ENCODE measurements around the gene LCE1E.

DNA sequence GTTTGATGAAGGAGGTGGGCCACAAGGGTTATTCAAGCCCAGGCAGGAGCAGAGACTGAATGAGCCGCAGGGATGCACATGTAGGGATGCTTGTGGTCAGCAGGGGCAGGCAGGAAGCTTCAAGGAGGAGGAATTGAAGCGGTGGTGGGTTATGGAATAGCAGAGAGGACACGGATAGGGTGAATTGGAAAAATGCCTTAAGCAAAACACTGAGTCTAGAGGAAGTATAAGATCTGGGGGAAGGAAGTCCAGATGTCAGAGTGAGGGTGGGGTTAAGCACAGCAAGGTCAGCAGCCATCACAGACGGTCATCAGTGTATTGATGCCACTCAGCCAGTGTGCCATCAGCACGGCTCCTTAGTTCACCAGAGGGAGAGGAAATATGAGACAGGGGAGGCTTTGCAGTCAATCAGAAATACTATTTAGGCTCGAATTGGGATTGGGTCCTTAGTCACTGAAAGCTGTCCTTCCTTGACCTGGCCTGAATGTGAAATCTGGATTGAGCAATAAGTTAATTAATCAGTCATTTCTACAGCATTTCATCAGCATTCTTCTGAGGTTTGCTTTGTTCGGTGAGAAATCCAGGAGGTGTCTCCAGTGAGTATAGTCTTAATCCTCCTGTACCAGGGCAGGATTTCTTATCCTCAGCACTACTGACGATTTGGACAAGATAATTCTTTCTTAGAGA is 17.1 kb upstream of the LCE1E start:
- no peak for TF ChIP-seq HDAC6 (IDR thresholded peaks at IDR 0.05; ENCODE audit: unreplicated experiment)
- TF ChIP-seq SUZ12 (IDR thresholded peaks at IDR 0.05; ENCODE audit: unreplicated experiment) = no peak
- no peak for TF ChIP-seq EP300 (IDR thresholded peaks at IDR 0.05; ENCODE audit: borderline replicate concordance in 1 of 2, control insufficient read depth in 1 of 2, low read depth in 2 of 2, low read length in 2 of 2)
- TF ChIP-seq, protein P1, sequence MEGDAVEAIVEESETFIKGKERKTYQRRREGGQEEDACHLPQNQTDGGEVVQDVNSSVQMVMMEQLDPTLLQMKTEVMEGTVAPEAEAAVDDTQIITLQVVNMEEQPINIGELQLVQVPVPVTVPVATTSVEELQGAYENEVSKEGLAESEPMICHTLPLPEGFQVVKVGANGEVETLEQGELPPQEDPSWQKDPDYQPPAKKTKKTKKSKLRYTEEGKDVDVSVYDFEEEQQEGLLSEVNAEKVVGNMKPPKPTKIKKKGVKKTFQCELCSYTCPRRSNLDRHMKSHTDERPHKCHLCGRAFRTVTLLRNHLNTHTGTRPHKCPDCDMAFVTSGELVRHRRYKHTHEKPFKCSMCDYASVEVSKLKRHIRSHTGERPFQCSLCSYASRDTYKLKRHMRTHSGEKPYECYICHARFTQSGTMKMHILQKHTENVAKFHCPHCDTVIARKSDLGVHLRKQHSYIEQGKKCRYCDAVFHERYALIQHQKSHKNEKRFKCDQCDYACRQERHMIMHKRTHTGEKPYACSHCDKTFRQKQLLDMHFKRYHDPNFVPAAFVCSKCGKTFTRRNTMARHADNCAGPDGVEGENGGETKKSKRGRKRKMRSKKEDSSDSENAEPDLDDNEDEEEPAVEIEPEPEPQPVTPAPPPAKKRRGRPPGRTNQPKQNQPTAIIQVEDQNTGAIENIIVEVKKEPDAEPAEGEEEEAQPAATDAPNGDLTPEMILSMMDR (IDR thresholded peaks at IDR 0.05 in 2 of 3, conservative IDR thresholded peaks at IDR 0.05 in 1 of 3; ENCODE audit: control insufficient read depth in 2 of 3, extremely low read depth in 1 of 3, insufficient read depth in 1 of 3, low read depth in 3 of 3, low read length in 3 of 3) = no peak
- TF ChIP-seq ZNF24 (IDR thresholded peaks at IDR 0.05) = no peak
- TF ChIP-seq TCF7 (IDR thresholded peaks at IDR 0.05; ENCODE audit: borderline replicate concordance) = no peak
- TF ChIP-seq SMC3 (IDR thresholded peaks at IDR 0.05; ENCODE audit: borderline replicate concordance, low read length) = no peak
